Activated naive CD4-positive, alpha-beta T cell treated with Interleukin-2 at 50 U/mL for 16 hours (primary cell): Measurements from ENCODE around the gene FAM83B.
"Not testable (repeated sequence)": the region's sequence is repeated elsewhere in the genome, so short reads cannot be mapped to it uniquely, and the experiment has no call there.

Source experiments
- DNase-seq: peaks from one replicate; pipeline ENCODE4 v3.0.0-alpha.2; 2020

Gene FAM83B, protein sequence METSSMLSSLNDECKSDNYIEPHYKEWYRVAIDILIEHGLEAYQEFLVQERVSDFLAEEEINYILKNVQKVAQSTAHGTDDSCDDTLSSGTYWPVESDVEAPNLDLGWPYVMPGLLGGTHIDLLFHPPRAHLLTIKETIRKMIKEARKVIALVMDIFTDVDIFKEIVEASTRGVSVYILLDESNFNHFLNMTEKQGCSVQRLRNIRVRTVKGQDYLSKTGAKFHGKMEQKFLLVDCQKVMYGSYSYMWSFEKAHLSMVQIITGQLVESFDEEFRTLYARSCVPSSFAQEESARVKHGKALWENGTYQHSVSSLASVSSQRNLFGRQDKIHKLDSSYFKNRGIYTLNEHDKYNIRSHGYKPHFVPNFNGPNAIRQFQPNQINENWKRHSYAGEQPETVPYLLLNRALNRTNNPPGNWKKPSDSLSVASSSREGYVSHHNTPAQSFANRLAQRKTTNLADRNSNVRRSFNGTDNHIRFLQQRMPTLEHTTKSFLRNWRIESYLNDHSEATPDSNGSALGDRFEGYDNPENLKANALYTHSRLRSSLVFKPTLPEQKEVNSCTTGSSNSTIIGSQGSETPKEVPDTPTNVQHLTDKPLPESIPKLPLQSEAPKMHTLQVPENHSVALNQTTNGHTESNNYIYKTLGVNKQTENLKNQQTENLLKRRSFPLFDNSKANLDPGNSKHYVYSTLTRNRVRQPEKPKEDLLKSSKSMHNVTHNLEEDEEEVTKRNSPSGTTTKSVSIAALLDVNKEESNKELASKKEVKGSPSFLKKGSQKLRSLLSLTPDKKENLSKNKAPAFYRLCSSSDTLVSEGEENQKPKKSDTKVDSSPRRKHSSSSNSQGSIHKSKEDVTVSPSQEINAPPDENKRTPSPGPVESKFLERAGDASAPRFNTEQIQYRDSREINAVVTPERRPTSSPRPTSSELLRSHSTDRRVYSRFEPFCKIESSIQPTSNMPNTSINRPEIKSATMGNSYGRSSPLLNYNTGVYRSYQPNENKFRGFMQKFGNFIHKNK

DNA sequence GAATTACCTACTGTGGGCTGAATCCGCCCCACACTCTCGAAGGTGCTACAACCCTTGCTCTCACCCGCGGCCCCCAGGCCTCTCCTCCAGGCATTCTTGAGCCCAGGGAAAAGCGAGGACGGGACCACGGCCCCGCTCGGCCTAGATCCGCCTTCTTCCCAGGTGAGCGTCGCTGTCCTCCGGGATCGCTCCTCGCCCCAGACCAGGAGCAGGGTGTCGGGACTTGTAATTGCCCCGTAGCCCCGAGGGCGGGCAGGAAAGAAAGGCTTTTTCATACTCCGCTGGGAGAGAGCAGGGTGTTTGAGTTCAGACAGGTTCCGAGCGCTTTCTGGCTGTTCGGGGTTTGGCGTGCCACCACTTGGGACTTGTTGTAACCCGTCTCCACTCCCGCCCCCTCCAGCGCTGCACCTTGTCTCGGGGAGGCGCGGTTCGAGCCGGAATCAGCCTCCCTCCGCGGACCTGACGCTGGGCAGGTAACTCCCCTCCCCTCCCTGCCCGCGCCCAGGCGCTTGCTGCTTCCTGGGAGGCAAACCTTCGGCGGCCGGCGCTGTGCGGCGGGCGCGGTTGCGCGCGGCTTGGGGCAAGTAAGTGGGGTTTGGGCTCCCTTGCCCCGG lies at the start of gene FAM83B:
Gene FAM83B (plus strand): TSS at position 529 of the 614 bp plus-strand sequence. CDS start 23,476 bp downstream, outside the sequence.
- DNase-seq, result no peak

GRCh38 chr6:54796918-54797317 lies 49.7 kb upstream of the FAM83B start:
- DNase-seq, result not testable (repeated sequence)

DNA sequence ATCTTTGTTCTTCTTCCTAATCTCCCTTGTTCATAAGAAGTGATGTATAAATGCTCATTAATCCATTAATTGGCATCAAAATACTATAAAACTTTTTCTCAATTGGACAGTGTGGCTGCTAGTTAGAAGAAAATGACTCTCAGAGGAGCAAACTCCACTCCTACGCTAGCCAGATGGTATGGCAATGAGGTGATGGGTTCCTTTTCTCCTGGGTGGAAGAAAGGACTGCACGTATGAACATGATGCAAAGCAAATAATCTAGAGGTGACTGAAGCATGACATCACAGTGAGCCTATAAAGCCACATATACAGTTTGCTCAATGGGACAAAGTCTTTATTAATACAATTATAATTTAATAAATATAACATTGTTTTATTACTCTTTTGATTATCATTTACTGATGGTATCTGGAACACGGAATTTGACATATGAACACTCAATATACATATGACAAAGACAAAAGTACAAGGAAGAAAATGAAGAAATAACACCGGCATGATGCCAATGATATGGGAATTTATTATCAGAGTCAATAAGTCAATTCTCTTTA lies 46.4 kb upstream of the FAM83B start:
- DNase-seq, result no peak

- DNase-seq, result no peak
Observed at GRCh38 chr6:54801244-54801643, 45.3 kb upstream of the FAM83B start.

GRCh38 chr6:54801669-54802068 lies 44.9 kb upstream of the FAM83B start:
- no peak for DNase-seq

GRCh38 chr6:54802775-54803634 lies 43.6 kb upstream of the FAM83B start:
- DNase-seq, result no peak

GRCh38 chr6:54805077-54805476 lies 41.5 kb upstream of the FAM83B start:
- no peak for DNase-seq

GRCh38 chr6:54810147-54810546 lies 36.4 kb upstream of the FAM83B start:
- DNase-seq, result no peak

- no peak for DNase-seq
Observed at GRCh38 chr6:54813892-54814291, 32.7 kb upstream of the FAM83B start.

- no peak for DNase-seq
Observed at GRCh38 chr6:54817236-54817635, 29.3 kb upstream of the FAM83B start.

DNA sequence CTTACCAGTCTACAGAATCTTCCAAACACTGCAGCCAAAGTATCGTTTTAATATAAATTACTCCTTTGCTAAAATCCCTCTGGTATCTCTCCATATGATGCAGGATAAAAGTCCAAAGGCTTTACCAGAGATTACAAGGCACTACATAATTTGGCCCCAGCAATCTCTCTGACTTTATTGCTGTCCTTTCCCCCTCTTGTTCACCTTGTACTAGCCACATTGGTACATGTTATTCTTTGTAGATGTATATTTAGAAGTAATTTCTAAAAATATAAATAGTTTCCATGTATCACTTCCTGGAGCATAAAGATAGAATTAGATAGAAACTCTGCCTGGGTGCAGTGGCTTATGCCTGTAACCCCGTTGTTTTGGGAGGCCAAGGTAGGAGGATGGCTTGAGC lies 28.7 kb upstream of the FAM83B start:
- DNase-seq, result no peak

DNA sequence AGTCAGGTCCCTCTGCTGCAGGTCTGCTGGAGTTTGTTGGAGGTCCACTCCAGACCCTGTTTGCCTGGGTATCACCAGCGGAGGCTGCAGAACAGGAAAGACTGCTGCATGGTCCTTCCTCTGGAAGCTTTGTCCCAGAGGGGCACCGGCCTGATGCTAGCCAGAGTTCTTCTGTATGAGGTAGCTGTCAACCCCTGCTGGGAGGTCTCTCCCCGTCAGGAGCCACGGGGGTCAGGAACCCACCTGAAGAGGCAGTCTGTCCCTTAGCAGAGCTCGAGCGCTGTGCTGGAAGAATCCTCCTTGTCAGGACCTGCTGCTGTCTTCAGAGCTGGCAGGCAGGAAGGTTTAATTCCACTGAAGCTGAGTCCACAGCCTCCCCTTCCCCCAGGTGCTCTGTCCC lies 22.3 kb upstream of the FAM83B start:
- DNase-seq, result not testable (repeated sequence)

GRCh38 chr6:54827010-54827409 lies 19.6 kb upstream of the FAM83B start:
- DNase-seq, result no peak

DNA sequence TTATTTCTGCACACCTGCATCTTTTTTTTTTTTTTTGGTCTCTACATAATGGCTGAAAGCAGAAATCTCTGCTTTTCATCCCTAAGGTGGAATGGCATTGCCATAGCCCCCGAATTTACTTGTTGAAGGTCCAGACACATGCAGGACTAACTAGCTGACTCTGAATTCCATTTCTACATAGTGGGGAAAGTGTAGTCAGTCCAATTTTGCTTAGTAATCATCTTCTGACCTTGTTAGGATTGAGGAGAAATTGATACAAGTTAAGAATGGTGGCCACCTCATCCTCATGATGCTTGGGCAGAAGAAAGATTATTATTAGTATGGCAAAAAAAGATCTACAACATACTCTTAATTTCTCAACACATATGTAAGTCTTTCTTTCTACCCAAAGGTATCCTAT lies 16.4 kb upstream of the FAM83B start:
- no peak for DNase-seq

GRCh38 chr6:54835176-54835575 lies 11.4 kb upstream of the FAM83B start:
- no peak for DNase-seq

DNA sequence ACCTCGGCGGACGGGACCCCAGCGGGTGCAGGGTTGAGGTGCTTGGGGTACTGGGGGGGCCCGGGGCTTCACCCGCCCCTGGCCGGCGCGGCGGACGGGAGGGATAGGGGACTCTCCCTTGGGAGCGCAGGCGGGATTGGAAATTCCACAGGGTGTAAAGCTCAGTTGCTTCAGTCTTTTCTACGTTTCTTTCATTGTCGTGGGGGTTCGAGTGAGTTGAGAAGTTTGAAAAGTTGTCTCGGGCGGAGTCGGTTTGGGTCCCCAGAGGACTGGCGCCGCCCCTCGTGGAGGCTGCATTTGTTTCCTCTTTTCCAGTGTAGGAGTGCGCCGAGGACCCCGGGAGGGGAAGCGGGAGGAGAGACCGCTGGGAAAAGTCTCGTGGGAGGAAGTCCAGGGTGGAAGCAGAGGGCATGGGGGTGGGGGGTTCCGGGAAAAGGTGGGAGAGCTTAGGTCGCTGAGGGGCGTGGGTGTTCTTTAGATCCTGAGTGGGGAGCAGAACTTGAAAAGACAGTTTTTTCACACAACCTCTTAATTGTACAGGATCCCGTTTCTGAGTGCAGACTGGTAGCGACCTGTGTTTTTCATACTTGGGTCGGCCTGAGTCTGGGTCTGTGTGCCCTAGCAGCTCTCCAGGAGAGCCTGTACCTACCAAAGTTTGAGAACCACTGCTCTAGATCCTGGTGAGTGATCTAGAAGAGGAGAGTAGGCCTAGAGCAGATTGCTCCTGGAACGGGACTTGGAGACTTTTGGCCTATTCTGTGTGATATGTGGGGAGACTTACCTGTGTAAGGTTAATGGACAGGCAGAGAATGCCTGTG lies 495 bp downstream of the FAM83B start:
- no peak for DNase-seq

DNA sequence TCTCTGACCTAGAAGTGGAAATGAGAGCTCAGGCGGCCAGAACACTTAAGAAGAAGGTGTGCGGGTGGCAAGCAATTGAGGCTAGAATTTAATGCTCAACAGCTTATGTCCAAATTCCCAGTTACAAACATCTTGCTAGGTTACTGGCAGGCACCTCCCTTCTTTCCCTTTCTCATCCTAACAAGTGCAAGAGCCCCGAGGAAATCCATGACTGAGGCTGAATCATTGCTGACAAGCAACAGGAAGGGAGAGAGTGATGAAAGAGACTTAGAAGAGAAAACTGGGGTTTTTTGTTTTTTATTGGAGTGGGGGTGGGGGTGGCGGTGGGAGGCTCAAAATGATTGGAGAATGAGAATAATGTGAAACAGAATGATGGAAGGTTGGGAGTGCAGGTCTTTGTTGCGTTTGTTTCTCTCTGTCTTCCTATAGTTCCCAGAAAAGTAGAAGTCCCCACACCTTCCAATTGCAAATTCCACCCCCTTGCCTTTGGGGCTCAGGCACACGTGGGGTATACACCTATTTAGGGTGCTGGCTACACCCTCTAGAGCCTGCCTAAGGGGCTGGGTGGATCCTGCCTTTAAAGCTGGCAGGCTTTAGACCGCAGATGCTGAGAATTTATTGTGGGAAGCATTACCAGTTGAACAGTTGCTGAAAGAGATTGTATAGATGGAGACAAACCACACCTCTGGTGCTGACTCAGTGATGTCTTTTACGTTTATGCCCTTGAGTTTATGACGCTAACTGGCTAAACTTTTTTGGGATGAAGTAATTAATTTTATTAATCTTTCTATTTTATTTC lies 1.4 kb downstream of the FAM83B start:
- DNase-seq, result no peak

- no peak for DNase-seq
Observed at GRCh38 chr6:54850114-54850513, 3.5 kb downstream of the FAM83B start.

DNA sequence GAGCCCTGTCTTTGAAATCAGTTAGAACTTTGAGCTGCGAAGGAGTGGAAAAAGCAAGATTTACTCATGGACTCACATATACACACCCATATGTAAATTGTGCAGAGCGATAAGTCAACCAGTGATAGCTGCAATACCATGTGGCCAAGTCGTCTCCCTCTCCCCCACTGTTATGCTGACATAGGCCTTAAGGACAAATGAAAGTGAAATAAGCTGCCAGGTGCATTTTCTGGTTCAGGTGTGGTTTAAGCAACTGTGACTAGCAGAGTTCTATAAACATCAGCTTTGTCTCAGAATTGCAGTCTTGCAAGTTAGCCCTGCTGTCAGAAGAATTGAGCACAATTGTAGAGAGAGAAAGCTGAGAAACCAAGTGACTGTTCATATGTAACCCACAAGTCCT lies 9.6 kb downstream of the FAM83B start:
- DNase-seq, result no peak

GRCh38 chr6:54860132-54860531 lies 13.6 kb downstream of the FAM83B start:
- DNase-seq, result no peak
